BE2C (cell line): ENCODE data around the gene SDSL. TPM values are rescaled to one million over a fixed set of nuclear protein-coding genes. Genes with fewer than 3 reads are reported as not detected.

ENCODE experiments used
- DNase-seq: peaks from one replicate; pipeline ENCODE4 v3.0.0-alpha.2; 2020
- H3K27me3 ChIP-seq: fragments of 250-450 bp; sonication (Bioruptor Pico); 2 replicates; pipeline ENCODE4 v1.5.1; 2020; ENCODE audit warnings: mild to moderate bottlenecking
- H3K36me3 ChIP-seq: fragments of 250-450 bp; sonication (Bioruptor Pico); 2 replicates; pipeline ENCODE4 v1.5.1; 2020; ENCODE audit warnings: mild to moderate bottlenecking
- H3K4me1 ChIP-seq: fragments of 250-450 bp; sonication (Bioruptor Pico); 2 replicates; pipeline ENCODE4 v1.5.1; 2020
- H3K4me3 ChIP-seq: 2 replicates; pipeline ENCODE4 v1.5.1; 2011; ENCODE audit warnings: low read depth, low read length
- H3K9me3 ChIP-seq: fragments of 250-450 bp; sonication (Bioruptor Pico); 2 replicates; pipeline ENCODE4 v1.5.1; 2020
- CTCF ChIP-seq: IDR thresholded peaks from 2 replicates; pipeline ENCODE4 v1.5.1; 2012; ENCODE audit warnings: mild to moderate bottlenecking, low read depth, low read length
- polyA plus RNA-seq: library from polyadenylated mRNA; unstranded; fragments of >200 nt; gene quantifications from one replicate; pipeline ENCODE4 v1.2.1, GENCODE V29; 2012; ENCODE audit warnings: low read depth, missing spikeins; ENCODE audit not compliant: insufficient read length, insufficient read depth

Gene SDSL
- polyA plus RNA-seq = 54.5 TPM

DNA sequence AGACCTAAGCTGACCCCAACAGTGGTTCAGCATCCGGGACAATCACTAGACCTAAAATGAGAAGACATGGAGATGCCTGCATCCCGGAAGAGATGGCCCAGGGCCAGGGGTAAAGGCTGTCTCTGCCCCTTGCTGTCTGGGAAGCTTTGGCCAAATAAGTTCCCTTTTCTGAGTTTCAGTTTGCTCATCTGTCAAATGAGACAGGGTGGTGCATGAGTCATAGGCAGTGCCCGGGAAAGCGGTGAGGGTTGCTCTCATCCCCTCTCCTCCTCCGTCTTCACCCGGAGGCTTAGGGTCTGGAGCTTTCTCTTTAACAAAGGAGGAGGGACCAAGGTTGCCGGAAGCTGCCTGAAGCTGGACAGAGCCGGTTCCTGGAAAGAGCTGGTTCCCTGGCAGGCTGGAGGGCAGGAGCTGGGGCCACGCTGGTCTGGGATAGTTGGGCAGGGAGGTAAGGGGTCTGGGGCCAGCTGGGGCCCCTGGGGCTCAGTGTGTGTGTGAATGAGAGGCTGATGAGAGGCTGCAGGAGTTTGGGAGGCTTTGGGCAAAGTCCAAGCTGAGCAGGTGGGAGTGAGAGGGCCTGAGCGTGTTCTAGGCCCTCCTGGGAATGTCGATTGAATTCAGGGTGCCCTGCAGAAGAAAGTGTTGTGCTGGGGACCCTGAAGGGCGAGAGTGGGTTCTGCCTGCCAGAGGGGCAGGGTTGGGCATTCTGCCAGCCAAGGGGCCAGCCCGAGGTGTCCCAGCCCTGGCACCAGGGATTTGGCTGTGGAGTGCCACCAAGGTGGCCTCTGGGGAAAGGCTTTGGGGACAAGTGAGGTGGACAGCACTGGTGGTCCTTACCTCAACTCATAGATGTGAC is at the start of gene SDSL:
SDSL (plus strand) TSS at position 351 of the 856 bp plus-strand sequence. CDS start 5,603 bp downstream, outside the sequence.
- H3K4me3 ChIP-seq = peak within 1 kb of the TSS; percentile 67
- no peak for TF ChIP-seq CTCF
- H3K4me1 ChIP-seq = no peaks in the 10 kb centered on the region
- no peaks in the 10 kb centered on the region for H3K9me3 ChIP-seq
- H3K36me3 ChIP-seq = no peaks in the 10 kb centered on the region
- peak; percentile 70 for DNase-seq
- H3K27me3 ChIP-seq = no peaks in the 10 kb centered on the region

- TF ChIP-seq CTCF = no peak
- DNase-seq = no peak
- Histone ChIP-seq H3K36me3 (peaks cover 37% of the 10 kb centered on the region), H3K4me3 (no peak overlapping the region), H3K9me3 (no peaks in the 10 kb centered on the region), H3K27me3 (no peaks in the 10 kb centered on the region), H3K4me1 (no peaks in the 10 kb centered on the region)
These were observed 48.7 kb upstream of the SDSL start for GRCh38 chr12:113373440-113373839.

- Histone ChIP-seq H3K4me3 (no peak overlapping the region), H3K36me3 (peaks cover 36% of the 10 kb centered on the region), H3K4me1 (no peaks in the 10 kb centered on the region), H3K27me3 (no peaks in the 10 kb centered on the region), H3K9me3 (no peaks in the 10 kb centered on the region)
- DNase-seq = peak; percentile 28
- TF ChIP-seq CTCF = no peak
These were observed 48.2 kb upstream of the SDSL start for GRCh38 chr12:113373969-113374368.

DNA sequence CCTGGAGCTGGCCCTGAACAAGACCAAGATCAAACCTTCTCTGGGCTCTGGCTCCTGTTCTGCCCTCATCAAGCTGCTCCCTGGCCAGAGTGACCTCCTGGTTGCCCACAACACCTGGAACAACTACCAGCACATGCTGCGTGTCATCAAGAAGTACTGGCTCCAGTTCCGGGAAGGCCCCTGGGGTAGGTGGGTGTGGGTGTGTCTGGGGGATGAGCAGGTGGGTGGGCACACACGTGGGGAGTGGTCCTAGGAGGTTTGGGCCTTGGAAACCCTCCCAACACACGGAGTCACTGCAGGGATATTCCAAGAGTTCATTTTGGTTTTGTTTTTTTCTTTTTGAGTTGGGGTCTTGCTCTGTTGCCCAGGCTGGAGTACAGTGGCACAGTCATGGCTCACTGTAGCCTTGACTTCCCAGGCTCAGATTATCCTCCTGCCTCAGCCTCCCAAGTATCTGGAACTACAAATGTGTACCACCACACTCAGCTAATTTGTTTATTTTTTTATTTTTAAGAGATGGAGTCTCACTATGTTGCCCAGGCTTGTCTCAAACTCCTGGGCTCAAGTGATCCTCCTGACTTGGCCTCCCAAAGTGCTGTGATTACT is 47.3 kb upstream of the SDSL start:
- DNase-seq = no peak
- H3K27me3 ChIP-seq = no peaks in the 10 kb centered on the region
- no peak for TF ChIP-seq CTCF
- H3K9me3 ChIP-seq = no peaks in the 10 kb centered on the region
- H3K4me3 ChIP-seq = no peak overlapping the region
- H3K36me3 ChIP-seq = peaks cover 36% of the 10 kb centered on the region
- H3K4me1 ChIP-seq = no peaks in the 10 kb centered on the region

DNA sequence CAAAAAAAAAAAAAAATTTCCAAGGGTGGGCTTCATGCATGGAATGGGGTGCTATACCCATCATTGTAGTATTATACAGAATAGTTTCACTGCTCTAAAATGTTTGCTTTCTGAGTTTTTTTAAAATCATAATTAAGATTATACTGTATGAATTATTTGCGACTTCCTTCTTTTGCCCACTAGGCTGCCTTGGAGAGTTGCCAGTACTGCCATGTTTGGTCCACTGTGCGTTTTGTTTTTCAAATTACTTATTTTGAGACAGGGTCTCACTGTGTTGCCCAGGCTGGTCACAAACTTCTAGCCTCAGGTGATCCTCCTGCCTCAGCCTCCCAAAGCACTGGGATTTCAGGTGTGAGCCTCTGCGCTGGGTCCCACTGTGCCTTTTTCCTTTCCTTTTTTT is 43.9 kb upstream of the SDSL start:
- DNase-seq = no peak
- H3K27me3 ChIP-seq = no peaks in the 10 kb centered on the region
- peaks cover 26% of the 10 kb centered on the region for H3K36me3 ChIP-seq
- no peak overlapping the region for H3K4me3 ChIP-seq
- H3K9me3 ChIP-seq = no peaks in the 10 kb centered on the region
- TF ChIP-seq CTCF = no peak
- no peaks in the 10 kb centered on the region for H3K4me1 ChIP-seq

GRCh38 chr12:113381220-113381619 is 41.0 kb upstream of the SDSL start:
- no peak for DNase-seq
- Histone ChIP-seq H3K9me3 (no peaks in the 10 kb centered on the region), H3K36me3 (peaks cover 13% of the 10 kb centered on the region), H3K4me3 (no peak overlapping the region), H3K4me1 (no peaks in the 10 kb centered on the region), H3K27me3 (no peaks in the 10 kb centered on the region)
- TF ChIP-seq CTCF = no peak
